Cardiac fibroblast (primary cell): ENCODE measurements around the gene CENPP.
A peak's percentile ranks its signal among the peaks of the same experiment; 100 is the strongest.

Source experiments
- DNase-seq, 2 donors: peaks; one replicate each; pipeline versions ENCODE4 v3.0.0 to v3.0.0-alpha.2; 2010; ENCODE audit warnings: low read depth in 2 of 2
- H3K4me3 ChIP-seq, 2 donors: replicated peaks in 1 of 2; 1 replicate in 1 of 2; 2 replicates in 1 of 2; pipeline ENCODE4 v1.5.1; 2011; ENCODE audit warnings: low read depth in 2 of 2, low read length in 2 of 2, mild to moderate bottlenecking in 2 of 2, moderate library complexity in 1 of 2
- TF ChIP-seq, protein P1 (sequence below): IDR thresholded peaks from one replicate; pipeline ENCODE4 v1.5.1; 2011; ENCODE audit warnings: low read depth, mild to moderate bottlenecking, low read length, inconsistent platforms

The CENPP gene

DNA sequence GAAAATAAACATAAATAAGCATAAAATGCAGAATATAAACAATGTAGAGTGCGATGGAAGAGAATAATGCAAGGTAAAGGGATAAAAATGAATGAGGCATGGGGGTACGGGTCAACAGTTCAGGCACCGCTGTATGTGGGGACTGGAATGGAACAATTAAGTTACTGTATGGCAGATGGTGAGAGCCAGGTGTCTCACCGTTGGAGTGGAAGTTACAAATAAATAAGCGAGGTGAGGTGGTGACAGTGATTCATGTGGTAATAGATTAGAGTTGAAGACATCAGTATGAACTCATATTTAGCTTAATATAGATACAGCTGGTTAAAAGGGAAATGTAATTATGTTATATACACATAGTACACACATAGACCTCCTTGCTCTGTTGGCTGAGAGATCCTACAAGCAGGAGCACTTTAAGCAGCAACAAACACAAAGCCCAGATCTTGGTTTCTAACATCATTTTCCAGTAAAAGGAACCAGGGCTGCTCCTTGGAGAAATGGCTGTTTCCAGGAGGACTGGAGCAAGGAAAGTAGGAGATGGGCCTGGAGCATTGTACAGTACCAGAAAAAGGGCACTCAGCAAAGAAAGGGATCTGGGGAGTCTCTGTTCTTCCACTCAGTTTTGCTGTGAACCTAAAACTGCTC, 100.9 kb downstream of the CENPP start:
- TF ChIP-seq, protein P1, sequence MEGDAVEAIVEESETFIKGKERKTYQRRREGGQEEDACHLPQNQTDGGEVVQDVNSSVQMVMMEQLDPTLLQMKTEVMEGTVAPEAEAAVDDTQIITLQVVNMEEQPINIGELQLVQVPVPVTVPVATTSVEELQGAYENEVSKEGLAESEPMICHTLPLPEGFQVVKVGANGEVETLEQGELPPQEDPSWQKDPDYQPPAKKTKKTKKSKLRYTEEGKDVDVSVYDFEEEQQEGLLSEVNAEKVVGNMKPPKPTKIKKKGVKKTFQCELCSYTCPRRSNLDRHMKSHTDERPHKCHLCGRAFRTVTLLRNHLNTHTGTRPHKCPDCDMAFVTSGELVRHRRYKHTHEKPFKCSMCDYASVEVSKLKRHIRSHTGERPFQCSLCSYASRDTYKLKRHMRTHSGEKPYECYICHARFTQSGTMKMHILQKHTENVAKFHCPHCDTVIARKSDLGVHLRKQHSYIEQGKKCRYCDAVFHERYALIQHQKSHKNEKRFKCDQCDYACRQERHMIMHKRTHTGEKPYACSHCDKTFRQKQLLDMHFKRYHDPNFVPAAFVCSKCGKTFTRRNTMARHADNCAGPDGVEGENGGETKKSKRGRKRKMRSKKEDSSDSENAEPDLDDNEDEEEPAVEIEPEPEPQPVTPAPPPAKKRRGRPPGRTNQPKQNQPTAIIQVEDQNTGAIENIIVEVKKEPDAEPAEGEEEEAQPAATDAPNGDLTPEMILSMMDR: no peak
- no peak overlapping the region for H3K4me3 ChIP-seq
- no peak for DNase-seq

DNA sequence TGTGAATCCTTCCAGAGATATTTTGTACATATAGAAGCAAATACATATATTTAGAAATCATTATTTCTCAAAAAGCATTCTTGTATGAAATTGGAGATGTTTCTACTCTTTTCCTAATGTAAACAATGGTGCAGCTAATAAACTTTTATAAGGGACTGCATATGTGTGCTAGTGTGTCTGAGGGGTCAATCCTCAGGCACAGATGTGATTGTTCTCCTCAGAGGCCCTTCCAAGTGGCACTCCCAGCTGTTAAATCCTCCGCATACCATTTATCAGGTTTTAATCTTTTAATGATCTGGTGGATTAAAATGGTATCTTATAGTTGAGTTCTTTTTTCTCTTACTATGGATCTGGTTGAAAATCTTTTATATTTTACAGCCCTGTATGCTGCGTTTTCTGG, 104.1 kb downstream of the CENPP start:
- no peak for DNase-seq
- TF ChIP-seq, protein P1: no peak
- H3K4me3 ChIP-seq: no peak overlapping the region

DNA sequence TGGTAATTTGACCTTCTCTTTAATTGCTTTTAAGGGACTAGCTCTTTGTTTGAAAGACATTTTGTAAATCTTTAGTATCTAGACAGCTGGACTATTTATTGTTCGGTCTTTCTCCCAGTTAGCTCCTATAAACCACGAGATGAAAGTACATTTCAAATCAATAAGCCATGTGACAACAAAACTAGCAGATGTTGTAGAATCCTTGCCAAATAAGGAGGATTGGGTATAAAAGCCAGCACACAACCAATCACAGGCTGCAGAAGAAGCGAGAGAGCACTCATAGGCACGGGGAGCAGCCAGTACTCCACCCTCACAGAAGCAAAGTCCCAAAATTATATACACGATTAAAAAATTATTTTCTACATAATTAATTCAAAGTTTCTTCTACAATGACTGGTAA, 106.6 kb downstream of the CENPP start:
- TF ChIP-seq, protein P1: no peak
- no peak overlapping the region for H3K4me3 ChIP-seq
- DNase-seq: no peak

DNA sequence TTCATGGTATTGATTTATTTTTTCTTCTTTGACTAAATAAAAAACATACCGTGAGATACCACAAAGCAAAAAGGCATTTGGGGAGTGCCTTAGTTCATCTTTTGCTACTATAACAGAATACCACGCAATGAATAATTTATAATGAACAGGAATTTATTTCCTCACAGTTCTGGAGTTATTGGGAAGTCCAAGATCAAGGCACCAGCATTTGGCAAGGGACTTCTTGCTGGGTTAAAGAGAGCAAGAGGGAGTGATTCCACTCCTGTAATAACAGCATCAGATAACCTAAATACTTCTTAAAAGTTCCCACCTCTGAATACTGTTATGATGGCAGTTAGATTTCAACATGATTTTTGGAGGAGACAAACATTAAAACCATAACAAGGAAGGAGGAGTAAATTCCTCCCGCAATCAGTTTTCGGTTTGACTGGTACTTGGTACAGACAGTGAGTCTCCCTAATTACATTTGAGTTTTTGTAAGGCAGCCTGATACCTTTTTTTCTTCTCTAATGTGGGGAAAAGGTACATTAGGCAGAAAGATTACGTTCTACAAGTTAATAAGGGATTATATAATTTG, 107.3 kb downstream of the CENPP start:
- TF ChIP-seq, protein P1: no peak
- H3K4me3 ChIP-seq: no peak overlapping the region
- DNase-seq: no peak

DNA sequence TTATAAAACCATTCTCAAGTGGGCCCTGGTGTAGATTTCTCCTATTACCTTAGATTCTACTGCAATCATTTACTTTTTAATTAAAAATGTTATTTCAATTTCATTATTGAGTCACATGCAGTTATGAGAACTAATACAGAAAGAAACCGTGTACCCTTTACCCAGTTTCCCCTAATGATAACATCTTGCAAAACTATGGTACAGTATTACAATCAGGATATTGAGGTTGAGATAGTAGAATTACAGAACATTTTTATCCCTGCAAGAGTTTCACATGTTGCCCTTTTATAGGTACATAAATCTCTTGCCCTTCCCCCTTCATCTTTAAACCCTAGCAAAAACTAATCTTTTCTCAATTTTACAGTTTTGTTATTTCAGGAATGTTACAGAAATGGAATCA, 109.5 kb downstream of the CENPP start:
- TF ChIP-seq, protein P1: no peak
- no peak for DNase-seq
- no peak overlapping the region for H3K4me3 ChIP-seq

DNA sequence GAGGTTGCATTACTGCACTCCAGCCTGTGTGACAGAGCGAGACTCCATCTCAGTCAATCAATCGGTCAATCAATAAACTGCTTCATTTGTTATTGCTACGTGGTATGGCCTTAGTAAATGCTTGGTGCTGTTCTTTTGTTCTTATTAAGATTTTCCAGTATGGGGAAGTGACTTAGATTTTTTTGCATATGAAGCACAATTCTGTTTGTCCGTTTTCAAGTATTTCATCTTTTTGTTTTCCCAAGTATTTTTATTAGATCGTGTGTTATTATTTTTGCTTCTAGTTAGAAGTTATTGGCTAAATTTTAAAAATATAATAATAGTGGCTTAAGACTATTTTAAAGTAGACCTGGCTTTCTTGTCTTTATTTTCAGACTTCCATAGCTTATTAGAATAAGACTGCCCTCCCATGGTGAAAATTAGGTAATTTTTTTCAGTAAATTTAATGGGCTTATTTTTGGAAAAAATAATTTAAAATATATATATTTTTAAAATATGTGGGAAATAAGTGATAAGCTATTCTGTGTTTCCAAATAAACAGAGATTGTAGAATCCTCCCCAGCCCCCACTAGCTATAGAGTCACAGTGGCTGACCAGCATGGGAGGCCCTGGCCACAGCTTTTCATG, 113.3 kb downstream of the CENPP start:
- no peak overlapping the region for H3K4me3 ChIP-seq
- DNase-seq: peak; percentile 61 to 66
- TF ChIP-seq, protein P1: peak; percentile 24
